ENCODE data around the gene IL21. TPM values are rescaled to one million over a fixed set of nuclear protein-coding genes. Genes with fewer than 3 reads are reported as not detected.

The IL21 gene
- not detected for total RNA-seq
- not detected for polyA plus RNA-seq
- long read RNA-seq, donor 1, result 0 reads
- long read RNA-seq, donor 2, result 0 reads
- long read RNA-seq, donor 3, result 0 reads
- long read RNA-seq, donor 4, result 0 reads
- long read RNA-seq, donor 5, result 0 reads
- long read RNA-seq, donor 6, result 0 reads
- long read RNA-seq, donor 7, result 0 reads
- long read RNA-seq, donor 8, result 0 reads
- long read RNA-seq, donor 9, result 0 reads
- long read RNA-seq, donor 10, result 0 reads

- Histone ChIP-seq H3K4me3 (no peak within 1 kb of the TSS), H3K27me3 (no peaks in the 10 kb centered on the region), H3K36me3 (replicated peaks in 1 of 2) (no peaks in the 10 kb centered on the region), H3K27ac (no peak within 1 kb of the TSS), H3K9me3 (replicated peaks in 1 of 3) (no peaks in the 10 kb centered on the region), H3K4me1 (replicated peaks in 1 of 2) (no peaks in the 10 kb centered on the region)
- DNase-seq, result no peak
- 60 to 68% (median 66%) methylated on average over 4 of the region's 4 CpGs for WGBS, 4 donors
- TF ChIP-seq CTCF (IDR thresholded peaks at IDR 0.05), result no peak
- intact Hi-C loops (cut with DNase I), result no loop called here
These were observed at the start of gene IL21 for GRCh38 chr4:122621016-122621507. TSS of gene IL21 (minus strand) at chr4:122621066. CDS start at chr4:122621011, 55 bp downstream.

GRCh38 chr4:122669911-122670738 lies 49.3 kb upstream of the IL21 start:
- Histone ChIP-seq H3K9me3 (replicated peaks in 1 of 3) (no peaks in the 10 kb centered on the region), H3K27me3 (no peaks in the 10 kb centered on the region), H3K4me3 (no peak overlapping the region), H3K27ac (no peak overlapping the region), H3K36me3 (replicated peaks in 1 of 2) (no peaks in the 10 kb centered on the region), H3K4me1 (replicated peaks in 1 of 2) (peaks cover 9 to 16% of the 10 kb centered on the region in 2 donors)
- 87 to 95% (median 92%) methylated on average over 15 to 33 of the region's 33 CpGs for WGBS, 4 donors
- intact Hi-C loops (cut with DNase I), result no loop called here
- TF ChIP-seq CTCF (IDR thresholded peaks at IDR 0.05) (no peak), POLR2A (IDR thresholded peaks at IDR 0.05) (no peak)
- DNase-seq, result no peak

GRCh38 chr4:122668241-122668640 lies 47.4 kb upstream of the IL21 start:
- WGBS, 4 donors, result 88 to 97% (median 95%) methylated on average over 4 of the region's 4 CpGs
- no peak for DNase-seq
- TF ChIP-seq POLR2A (IDR thresholded peaks at IDR 0.05) (no peak), CTCF (IDR thresholded peaks at IDR 0.05) (no peak)
- Histone ChIP-seq H3K27ac (no peak overlapping the region), H3K9me3 (replicated peaks in 1 of 3) (no peaks in the 10 kb centered on the region), H3K4me3 (no peak overlapping the region), H3K27me3 (no peaks in the 10 kb centered on the region), H3K4me1 (replicated peaks in 1 of 2) (peaks cover 9 to 16% of the 10 kb centered on the region in 2 donors), H3K36me3 (replicated peaks in 1 of 2) (no peaks in the 10 kb centered on the region)
- intact Hi-C loops (cut with DNase I), result no loop called here

GRCh38 chr4:122666527-122667245 lies 45.8 kb upstream of the IL21 start:
- peak in 4 of 7 donors; percentile 14 to 31 (median 22) for DNase-seq
- WGBS, 4 donors, result 18 to 21% (median 19%) methylated on average over 2 of the region's 2 CpGs
- no peaks in the 10 kb centered on the region for H3K9me3 ChIP-seq (replicated peaks in 1 of 3)
- no peaks in the 10 kb centered on the region for H3K27me3 ChIP-seq
- H3K4me3 ChIP-seq, result no peak overlapping the region
- no peaks in the 10 kb centered on the region for H3K36me3 ChIP-seq (replicated peaks in 1 of 2)
- TF ChIP-seq CTCF (IDR thresholded peaks at IDR 0.05) (no peak), POLR2A (IDR thresholded peaks at IDR 0.05) (no peak)
- intact Hi-C loops (cut with DNase I), result no loop called here
- H3K27ac ChIP-seq, result peak overlapping the region in 2 of 5 donors; percentile 31 to 54
- peaks cover 9 to 16% of the 10 kb centered on the region in 2 donors for H3K4me1 ChIP-seq (replicated peaks in 1 of 2)
